Measurements from ENCODE around the gene RCOR3.

Gene RCOR3

GRCh38 chr1:211359876-211360275 is 100.7 kb downstream of the RCOR3 start:
- TF ChIP-seq CTCF (IDR thresholded peaks at IDR 0.05), result no peak
- no peak for DNase-seq
- peaks cover 47 to 60% (median 49%) of the 10 kb centered on the region in 3 donors for H3K36me3 ChIP-seq
- H3K27me3 ChIP-seq, result no peaks in the 10 kb centered on the region
- H3K4me3 ChIP-seq, result no peak overlapping the region
- H3K27ac ChIP-seq, result no peak overlapping the region
- H3K9me3 ChIP-seq, result no peaks in the 10 kb centered on the region
- peaks cover 0 to 14% (median 0%) of the 10 kb centered on the region in 4 donors for H3K4me1 ChIP-seq
- intact Hi-C loops (cut with DNase I; ENCODE audit: low total_unique reads), result no loop called here

- Histone ChIP-seq H3K9me3 (no peaks in the 10 kb centered on the region), H3K27ac (no peak overlapping the region), H3K4me1 (peaks cover 0 to 10% (median 0%) of the 10 kb centered on the region in 4 donors), H3K27me3 (no peaks in the 10 kb centered on the region), H3K36me3 (peaks cover 60 to 65% (median 62%) of the 10 kb centered on the region in 3 donors), H3K4me3 (no peak overlapping the region)
- intact Hi-C loops (cut with DNase I; ENCODE audit: low total_unique reads), result no loop called here
- no peak for TF ChIP-seq CTCF (IDR thresholded peaks at IDR 0.05)
- no peak for DNase-seq
Measured at GRCh38 chr1:211361202-211361601, 102.0 kb downstream of the RCOR3 start.
